ENCODE results near the gene MYO5A.

MYO5A gene

DNA sequence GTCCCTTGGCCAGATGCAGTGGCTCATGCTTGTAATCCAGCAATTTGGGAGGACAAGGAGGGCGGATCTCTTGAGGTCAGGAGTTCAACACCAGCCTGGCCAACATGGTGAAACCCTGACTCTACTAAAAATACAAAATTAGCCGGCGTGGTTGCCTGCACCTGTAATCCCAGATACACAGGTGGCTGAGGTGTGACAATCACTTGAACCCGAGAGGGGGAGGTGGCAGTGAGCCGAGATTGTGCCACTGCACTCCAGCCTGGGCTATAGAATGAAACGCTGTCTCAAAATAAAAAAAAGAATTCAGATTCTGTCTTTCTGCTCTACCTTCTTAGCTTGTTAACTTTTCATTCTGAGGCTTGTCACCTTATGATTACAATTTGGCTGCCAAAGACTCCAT is 22.1 kb downstream of the MYO5A start:
- DNase-seq (ENCODE audit: low read depth in 1 of 2, low spot score in 1 of 2): no peak
- Histone ChIP-seq H3K27me3 (ENCODE audit: insufficient read depth, poor library complexity, severe bottlenecking) (no peaks in the 10 kb centered on the region), H3K27ac (replicated peaks) (no peak overlapping the region), H3K4me3 (replicated peaks; ENCODE audit: insufficient read depth, low read length) (no peak overlapping the region)
- TF ChIP-seq, protein P1, sequence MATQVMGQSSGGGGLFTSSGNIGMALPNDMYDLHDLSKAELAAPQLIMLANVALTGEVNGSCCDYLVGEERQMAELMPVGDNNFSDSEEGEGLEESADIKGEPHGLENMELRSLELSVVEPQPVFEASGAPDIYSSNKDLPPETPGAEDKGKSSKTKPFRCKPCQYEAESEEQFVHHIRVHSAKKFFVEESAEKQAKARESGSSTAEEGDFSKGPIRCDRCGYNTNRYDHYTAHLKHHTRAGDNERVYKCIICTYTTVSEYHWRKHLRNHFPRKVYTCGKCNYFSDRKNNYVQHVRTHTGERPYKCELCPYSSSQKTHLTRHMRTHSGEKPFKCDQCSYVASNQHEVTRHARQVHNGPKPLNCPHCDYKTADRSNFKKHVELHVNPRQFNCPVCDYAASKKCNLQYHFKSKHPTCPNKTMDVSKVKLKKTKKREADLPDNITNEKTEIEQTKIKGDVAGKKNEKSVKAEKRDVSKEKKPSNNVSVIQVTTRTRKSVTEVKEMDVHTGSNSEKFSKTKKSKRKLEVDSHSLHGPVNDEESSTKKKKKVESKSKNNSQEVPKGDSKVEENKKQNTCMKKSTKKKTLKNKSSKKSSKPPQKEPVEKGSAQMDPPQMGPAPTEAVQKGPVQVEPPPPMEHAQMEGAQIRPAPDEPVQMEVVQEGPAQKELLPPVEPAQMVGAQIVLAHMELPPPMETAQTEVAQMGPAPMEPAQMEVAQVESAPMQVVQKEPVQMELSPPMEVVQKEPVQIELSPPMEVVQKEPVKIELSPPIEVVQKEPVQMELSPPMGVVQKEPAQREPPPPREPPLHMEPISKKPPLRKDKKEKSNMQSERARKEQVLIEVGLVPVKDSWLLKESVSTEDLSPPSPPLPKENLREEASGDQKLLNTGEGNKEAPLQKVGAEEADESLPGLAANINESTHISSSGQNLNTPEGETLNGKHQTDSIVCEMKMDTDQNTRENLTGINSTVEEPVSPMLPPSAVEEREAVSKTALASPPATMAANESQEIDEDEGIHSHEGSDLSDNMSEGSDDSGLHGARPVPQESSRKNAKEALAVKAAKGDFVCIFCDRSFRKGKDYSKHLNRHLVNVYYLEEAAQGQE (IDR thresholded peaks at IDR 0.05; ENCODE audit: insufficient replicate concordance, low read depth): no peak
- TF ChIP-seq, protein P2, sequence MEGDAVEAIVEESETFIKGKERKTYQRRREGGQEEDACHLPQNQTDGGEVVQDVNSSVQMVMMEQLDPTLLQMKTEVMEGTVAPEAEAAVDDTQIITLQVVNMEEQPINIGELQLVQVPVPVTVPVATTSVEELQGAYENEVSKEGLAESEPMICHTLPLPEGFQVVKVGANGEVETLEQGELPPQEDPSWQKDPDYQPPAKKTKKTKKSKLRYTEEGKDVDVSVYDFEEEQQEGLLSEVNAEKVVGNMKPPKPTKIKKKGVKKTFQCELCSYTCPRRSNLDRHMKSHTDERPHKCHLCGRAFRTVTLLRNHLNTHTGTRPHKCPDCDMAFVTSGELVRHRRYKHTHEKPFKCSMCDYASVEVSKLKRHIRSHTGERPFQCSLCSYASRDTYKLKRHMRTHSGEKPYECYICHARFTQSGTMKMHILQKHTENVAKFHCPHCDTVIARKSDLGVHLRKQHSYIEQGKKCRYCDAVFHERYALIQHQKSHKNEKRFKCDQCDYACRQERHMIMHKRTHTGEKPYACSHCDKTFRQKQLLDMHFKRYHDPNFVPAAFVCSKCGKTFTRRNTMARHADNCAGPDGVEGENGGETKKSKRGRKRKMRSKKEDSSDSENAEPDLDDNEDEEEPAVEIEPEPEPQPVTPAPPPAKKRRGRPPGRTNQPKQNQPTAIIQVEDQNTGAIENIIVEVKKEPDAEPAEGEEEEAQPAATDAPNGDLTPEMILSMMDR (IDR thresholded peaks at IDR 0.05; ENCODE audit: insufficient read depth, low read length): no peak
- TF ChIP-seq GABPA (IDR thresholded peaks at IDR 0.05; ENCODE audit: low read depth) (no peak), POLR2AphosphoS5 (IDR thresholded peaks at IDR 0.05; ENCODE audit: low read depth) (no peak), SPI1 (IDR thresholded peaks at IDR 0.05; ENCODE audit: borderline replicate concordance, low read depth) (no peak)

GRCh38 chr15:52505151-52505550 is 23.5 kb downstream of the MYO5A start:
- no peak for TF ChIP-seq POLR2AphosphoS5 (IDR thresholded peaks at IDR 0.05; ENCODE audit: low read depth)
- TF ChIP-seq, protein P1 (IDR thresholded peaks at IDR 0.05; ENCODE audit: insufficient replicate concordance, low read depth): no peak
- TF ChIP-seq GABPA (IDR thresholded peaks at IDR 0.05; ENCODE audit: low read depth): no peak
- TF ChIP-seq SPI1 (IDR thresholded peaks at IDR 0.05; ENCODE audit: borderline replicate concordance, low read depth): no peak
- TF ChIP-seq, protein P2 (IDR thresholded peaks at IDR 0.05; ENCODE audit: insufficient read depth, low read length): no peak
- DNase-seq (ENCODE audit: low read depth in 1 of 2, low spot score in 1 of 2): peak; percentile 28 to 67
- Histone ChIP-seq H3K27ac (replicated peaks) (no peak overlapping the region), H3K27me3 (ENCODE audit: insufficient read depth, poor library complexity, severe bottlenecking) (no peaks in the 10 kb centered on the region), H3K4me3 (replicated peaks; ENCODE audit: insufficient read depth, low read length) (no peak overlapping the region)

DNA sequence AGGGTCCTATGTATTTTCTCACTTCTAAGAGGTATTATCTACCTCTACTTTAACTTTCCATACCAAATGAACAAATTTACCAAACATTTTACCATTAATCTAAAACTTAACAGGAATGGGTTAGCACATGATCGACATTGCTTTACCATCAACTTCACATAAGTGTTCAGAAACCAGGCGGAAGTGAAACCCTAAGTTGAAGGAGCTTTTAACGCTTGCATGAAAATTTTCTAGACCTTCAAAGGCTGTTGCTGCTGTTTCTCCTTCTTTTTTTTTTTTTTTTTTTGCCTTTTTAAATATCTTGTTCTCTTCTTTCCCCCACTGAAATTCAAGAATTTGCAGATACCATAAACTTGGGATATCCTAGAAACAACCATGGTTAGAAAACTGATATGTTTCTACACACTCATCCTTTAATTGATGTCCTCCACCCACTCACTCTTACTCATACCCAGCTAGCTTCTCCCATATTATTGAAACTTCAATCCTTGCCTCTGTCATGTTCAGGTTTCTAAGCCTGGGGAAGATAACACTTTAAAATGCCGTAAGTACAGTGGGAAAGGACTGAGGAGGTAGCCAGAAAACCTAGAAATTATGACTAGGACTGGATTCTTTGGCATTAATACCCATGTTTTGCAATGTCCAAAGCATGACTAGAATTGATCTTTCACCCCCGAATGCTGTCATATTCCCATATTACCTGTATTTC is 24.7 kb downstream of the MYO5A start:
- H3K27me3 ChIP-seq (ENCODE audit: insufficient read depth, poor library complexity, severe bottlenecking): no peaks in the 10 kb centered on the region
- DNase-seq (ENCODE audit: low read depth in 1 of 2, low spot score in 1 of 2): peak in 1 of 2 experiments; percentile 34
- H3K4me3 ChIP-seq (replicated peaks; ENCODE audit: insufficient read depth, low read length): no peak overlapping the region
- TF ChIP-seq POLR2AphosphoS5 (IDR thresholded peaks at IDR 0.05; ENCODE audit: low read depth): no peak
- no peak for TF ChIP-seq SPI1 (IDR thresholded peaks at IDR 0.05; ENCODE audit: borderline replicate concordance, low read depth)
- no peak for TF ChIP-seq GABPA (IDR thresholded peaks at IDR 0.05; ENCODE audit: low read depth)
- TF ChIP-seq, protein P1 (IDR thresholded peaks at IDR 0.05; ENCODE audit: insufficient replicate concordance, low read depth): no peak
- TF ChIP-seq, protein P2 (IDR thresholded peaks at IDR 0.05; ENCODE audit: insufficient read depth, low read length): no peak
- H3K27ac ChIP-seq (replicated peaks): no peak overlapping the region
